Right kidney (tissue), 1 donor: ENCODE results near the gene PLEKHA8.
"Not testable (repeated sequence)": the region's sequence is repeated elsewhere in the genome, so short reads cannot be mapped to it uniquely, and the experiment has no call there.

Experiments used
- DNase-seq: peaks from one replicate; pipeline ENCODE4 v3.0.0-alpha.2; 2016

The PLEKHA8 gene

DNA sequence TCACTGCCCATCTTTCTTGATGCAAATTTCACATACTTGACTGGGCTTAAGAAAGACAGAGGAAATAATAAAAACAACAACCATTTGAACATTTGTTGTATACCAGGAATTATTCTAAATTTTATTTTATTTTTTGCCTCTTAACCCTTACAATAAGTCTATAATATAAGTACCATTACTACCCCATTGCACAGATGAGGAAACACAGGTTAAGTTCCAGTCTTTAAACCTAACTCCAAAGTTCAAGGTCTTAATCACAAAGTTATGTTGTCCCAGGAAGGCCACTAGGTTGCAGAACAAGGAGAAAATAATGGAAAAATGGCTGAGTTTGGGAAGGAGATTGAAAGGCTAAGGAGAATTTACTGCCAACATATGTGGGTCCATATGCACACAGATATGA is 5.2 kb upstream of the PLEKHA8 start:
- no peak for DNase-seq

DNA sequence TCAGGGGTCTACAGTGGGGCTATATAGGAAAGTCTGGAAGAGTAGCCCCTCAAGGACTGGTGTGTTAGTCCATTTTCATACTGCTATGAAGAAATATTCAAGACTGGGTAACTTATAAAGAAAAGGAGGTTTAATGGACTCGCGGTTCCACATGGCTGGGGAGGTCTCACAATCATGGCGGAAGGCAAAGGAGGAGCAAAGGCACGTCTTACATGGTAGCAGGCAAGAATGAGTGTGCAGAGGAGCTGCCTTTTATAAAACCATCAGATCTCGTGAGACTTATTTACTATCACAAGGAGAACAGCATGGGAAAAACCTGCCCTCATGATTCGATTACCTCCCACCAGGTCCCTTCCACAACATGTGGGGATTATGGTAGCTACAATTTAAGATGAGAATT is 4.7 kb upstream of the PLEKHA8 start:
- DNase-seq, result no peak

DNA sequence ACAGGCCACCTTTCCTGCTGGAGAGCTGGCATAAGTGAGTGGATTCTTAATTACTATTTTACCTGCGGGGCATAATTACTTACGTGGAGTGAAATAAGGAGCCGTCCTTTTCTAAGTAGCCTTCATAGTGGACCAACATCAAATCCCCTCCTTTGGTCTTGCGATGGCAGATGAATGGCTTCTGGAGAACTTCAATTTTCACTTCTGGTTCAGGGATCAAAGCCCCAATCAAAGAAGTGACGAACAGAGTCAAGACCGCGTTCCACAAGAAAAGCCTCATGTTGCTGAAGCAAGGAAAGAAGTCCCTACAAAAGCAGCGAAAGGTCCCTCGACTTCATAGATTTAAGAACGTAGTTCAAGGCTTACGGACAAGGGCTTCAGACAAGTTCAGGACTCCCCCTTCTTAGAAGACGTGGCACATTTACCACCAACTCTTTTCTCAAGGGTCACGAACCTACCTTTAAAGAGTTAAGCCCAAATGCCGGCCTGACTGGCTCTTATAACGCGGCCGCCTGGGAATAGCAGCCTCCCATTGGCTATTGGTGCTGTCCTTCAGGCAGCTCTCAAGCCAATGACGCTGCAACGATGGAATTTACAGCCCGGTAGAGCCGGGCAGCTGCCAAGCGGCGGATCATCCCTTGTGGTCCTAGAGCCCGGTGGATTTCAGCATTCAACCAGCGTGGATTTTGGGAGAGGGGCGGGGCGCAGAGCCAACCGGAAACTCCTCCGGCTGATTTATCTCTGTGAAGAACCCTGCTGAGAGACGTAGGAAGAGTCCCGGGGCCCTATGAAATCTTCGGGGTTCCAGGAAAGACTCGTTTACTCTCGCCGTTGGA is 1.8 kb upstream of the PLEKHA8 start, which contains the start of gene FKBP14:
Gene FKBP14, minus strand, starts transcription at position 474 of the 836 bp plus-strand sequence. Its CDS starts 194 bp downstream, at position 280.
- peak; percentile 86 for DNase-seq

DNA sequence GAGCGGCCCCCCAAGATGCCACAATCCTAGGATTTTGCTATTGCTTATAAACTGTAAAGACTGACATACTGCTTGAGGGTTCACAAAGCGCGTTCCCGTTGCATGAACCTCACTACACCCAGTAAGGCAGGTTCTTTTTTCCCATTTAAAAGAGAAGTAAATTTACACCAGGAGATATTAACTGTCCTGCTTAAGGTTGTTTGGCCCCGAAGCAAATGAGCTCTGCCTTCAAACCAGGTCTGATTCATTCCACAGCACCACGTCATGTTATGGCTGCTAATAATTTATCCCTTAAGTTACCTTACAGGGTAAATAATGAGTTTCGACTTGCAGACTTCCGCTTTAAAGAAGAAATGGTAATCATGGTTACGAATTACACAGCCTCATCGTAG is 1.2 kb upstream of the PLEKHA8 start:
- DNase-seq, result no peak

DNA sequence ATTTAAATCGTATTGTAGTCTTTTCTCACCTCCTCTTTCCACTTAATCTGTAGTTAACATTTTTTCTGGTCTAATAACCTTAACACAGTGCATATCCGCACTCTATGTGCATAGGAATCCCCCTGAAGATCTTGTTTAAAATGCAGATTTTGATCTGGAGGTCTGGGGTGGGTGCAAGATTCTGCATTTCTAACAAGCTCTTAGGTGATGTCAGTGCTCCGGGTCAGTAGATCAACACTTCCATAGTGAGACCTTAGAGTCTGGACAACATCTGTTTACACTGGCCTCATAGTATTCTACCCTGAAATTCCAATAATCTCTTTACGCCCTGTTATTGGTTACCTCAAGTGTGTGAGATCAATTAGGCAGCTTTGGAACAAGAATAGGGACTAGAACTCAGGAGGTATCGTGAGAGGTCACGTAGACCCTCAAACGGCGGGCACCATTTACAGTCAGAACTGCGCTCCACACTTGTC is 434 bp upstream of the PLEKHA8 start:
- no peak for DNase-seq

DNA sequence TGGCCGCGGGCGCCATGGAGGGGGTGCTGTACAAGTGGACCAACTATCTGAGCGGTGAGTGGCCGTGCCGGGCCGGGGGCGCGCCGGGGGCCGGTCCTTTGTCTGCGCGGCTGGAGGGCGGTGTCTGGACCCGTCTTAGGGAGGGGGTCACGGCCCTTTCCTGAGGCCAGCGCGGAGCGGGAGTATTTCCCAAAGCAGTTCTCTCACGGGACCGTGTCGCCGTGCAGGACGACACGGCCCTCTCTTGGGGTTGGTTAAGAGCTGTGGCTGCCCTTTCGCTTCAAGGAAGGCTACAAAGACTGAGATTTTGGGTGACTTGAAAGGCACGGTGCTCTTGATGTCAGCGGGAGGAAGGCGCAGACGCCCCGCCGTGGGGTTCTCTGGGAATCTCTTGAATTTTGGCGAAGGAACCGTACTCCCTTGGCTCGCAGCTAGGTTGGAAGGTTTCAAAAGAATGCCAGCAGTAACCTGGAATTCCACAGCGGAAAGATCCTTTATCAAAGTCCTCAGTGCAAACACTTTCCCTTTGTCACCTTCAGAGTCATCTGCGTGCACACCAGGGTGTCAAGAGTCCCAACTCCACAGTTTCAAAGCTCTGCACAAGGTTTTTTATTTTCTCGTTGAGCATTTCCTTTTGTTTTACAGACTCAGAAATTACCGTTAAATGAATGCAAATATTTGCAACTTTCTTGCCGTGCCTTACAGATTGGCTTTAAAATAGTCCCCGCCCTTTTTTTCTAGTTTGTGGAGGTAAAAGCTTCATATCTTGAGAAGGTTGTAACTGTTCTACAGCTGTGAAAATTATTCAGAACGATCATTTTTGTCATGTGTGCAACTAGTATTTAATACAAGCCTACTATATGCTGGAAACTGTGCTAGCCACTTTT is 780 bp downstream of the PLEKHA8 start:
- peak; percentile 85 for DNase-seq

DNA sequence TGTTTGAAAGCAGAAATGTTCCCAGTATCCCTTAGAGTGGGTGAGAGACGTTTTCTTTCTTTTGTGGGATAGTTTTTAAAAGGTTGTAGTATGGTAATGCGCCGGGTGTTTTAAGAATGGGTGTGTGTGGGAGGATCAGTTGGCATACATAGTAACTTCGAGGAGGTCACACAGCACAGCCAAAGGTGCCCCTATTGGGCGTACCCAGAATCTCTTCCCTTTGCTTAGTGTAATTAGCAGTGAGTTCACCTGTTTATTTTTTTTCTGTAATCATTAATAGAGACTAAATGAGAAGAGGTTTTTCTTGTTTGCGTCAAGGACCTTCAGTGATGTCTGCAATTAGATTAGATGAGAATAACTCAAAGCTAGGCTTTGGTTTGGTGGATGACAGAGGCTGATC is 1.5 kb downstream of the PLEKHA8 start:
- peak; percentile 18 for DNase-seq

DNA sequence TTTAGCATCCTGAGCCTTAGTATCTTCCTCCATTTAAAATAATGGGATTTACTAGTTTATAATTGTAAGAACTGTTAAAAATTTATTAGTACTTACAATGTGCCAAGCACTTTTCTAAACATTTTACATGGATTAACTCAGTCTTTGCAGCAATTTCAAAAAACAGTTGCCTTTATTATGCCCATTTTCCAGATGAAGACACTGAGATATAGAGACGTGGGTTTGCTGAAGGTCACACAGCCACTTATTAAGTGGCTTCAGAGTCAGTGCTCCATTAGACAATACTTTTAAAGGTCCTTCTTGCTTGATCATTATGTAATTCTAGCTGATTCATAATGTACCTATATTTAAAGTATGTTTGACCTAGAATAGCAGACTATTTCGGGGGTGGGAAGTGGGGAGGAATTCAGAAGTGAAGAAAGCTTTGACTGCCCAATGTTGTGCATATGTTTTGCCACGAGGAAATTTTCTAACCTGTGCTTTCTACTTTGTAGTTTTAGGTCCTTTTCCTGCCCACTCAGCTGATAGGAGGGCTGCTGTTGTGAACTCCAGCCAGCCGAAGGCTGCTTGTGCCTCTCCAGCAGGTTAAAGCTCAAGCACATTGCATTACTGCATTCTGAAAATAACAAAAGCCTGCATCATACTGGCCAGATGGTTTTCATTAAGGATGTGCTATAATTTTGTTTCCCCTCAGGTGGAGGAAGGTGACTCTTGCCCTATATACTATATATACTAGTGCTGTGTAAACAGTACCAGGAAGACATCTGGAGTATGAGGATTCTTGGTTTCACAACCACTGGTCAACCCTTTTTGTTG is 4.3 kb downstream of the PLEKHA8 start:
- DNase-seq, result no peak

DNA sequence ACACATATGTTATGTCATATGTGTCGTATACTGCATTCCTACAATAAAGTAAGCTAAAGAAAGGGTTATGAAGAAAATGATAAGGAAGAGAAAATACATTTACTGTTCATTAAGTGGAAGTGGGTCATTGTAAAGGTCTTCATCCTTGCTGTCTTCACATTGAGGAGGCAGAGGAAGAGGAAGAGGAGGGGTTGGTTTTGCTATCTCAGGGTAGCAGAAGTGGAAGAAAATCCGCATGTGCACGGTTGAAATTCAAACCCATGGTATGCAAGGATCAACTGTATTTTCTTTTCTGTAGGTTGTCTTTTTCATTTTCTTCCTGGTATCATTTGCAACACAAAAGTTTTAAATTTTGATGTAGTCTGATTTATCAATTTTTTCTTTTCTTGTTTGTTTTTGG is 6.3 kb downstream of the PLEKHA8 start:
- no peak for DNase-seq

DNA sequence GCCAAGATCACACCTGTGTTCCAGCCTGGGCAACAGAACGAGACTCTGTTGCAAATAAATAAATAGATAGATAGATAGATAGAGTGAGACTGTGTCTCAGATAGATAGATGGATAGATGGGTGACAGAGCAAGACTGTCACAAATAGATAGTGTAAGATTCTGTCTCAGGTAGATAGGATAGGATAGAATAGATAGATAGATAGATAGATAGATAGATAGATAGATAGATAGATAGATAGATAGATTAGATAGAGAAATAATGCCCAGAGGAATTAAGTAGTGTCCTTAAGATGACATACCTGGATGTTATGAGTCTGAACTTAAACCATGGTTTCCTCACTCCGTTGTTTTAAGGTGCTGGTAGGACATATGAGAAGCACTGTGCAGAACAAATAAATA is 8.0 kb downstream of the PLEKHA8 start:
- no peak for DNase-seq

DNA sequence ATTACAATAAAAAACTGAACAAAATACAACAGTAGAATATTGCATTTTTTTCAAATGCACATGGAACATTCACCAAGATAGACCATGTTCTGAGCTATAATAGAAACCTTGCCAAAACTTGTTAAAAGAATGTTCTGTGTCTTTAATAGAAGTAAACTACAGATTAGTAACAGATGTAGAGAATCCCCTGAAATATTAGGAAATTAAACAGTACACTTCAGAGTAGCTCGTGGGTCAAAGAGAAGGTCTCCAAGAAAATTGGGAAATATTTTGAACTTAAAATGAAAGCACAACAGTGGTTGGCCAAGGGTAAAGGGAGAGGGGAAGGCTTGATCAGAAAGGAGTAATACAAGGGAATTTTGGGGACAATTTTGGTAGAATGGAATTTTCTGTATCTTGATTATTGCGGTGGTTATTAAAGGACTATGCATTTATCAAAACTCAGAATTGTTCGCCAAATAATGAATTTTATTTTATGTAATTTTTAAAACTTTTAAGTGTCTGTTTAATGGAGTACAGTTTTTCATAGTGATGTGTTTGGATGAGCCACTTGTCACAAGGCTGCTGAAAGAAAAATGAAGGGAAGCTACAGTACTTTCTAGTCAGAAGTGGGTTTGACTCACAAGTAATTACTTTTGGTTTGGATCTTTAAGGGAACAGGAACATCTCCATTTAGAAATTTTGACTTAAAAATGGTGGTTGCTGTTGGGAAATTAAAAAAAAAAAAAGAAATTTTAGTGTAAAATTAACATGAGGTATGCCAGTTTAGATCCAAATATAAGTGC is 10.2 kb downstream of the PLEKHA8 start:
- DNase-seq, result no peak

DNA sequence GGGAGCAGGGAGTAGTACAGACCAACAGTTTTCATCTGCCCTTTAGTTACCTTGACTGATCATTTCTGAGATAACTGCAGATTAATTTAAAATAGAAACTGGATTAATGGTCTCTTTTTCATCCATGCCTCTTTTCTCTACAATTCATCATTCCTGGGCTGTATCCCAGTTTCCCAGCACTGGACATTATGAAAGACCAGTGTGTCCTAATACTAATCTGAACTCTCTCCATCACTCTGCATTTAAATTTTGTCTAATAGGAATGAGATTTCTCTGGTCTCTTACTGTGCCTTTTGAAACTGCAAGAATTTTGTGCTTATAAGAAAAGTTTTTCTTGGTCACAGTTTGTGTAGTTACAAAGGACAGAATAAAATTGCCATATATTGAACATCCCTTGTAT is 12.7 kb downstream of the PLEKHA8 start:
- no peak for DNase-seq

DNA sequence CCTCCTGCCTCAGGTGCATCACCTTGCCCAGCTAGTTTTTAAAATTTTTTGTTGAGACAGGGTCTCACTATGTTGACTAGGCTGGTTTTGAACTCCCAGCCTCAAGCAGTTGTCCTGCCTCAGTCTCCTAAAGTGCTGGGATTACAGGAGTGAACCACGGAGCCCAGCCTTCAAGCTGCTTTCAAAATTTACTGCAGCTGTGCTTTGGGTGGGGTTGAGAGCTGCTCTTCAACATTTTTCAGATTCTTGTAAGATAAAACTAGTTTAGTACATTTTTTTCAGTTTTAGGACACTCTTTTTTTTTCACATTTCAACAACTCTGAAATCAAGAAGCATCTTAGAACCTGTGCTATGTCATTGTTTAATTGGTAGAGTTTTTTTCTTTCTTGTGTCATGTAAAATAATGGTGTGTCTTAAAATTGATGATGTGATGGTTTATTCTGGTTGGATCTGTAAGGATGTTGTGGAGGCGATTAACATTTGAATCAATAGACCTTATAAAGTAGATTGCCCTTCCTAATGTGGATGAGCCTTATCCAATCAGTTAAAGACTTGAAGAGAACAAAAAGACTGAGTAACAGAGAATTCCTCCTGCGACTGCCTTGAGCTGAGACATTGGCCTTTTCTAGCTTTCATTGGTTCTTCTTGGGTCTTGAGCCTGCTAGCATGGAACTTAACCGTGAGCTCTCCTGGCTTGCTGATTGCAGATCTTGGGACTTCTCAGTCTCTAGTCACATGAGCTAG is 13.5 kb downstream of the PLEKHA8 start:
- no peak for DNase-seq

DNA sequence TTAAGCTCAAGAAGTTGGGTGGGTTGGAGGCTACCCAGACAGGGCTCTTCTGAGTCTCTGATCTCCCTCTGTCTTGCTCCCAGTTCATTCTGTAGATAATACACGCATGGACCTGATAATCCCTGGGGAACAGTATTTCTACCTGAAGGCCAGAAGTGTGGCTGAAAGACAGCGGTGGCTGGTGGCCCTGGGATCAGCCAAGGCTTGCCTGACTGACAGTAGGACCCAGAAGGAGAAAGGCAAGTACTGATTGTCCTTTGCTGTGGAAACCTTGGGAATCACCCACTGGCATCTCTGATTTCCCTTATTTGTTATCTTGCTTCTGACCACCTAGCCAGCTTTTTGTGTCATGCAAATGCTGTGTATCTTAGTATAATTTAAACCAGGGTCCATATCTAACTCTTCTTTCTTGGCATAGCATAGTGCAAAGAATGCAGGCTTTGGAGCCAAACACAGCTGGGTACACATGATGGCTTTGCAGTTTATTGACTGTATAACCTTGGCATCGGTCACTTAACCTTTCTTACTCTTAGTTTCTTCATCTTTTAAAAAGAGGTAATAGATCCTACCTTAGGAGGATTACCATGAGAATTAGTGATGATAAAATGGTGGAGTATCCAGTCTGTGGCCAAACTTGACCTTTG is 18.0 kb downstream of the PLEKHA8 start:
- no peak for DNase-seq

DNA sequence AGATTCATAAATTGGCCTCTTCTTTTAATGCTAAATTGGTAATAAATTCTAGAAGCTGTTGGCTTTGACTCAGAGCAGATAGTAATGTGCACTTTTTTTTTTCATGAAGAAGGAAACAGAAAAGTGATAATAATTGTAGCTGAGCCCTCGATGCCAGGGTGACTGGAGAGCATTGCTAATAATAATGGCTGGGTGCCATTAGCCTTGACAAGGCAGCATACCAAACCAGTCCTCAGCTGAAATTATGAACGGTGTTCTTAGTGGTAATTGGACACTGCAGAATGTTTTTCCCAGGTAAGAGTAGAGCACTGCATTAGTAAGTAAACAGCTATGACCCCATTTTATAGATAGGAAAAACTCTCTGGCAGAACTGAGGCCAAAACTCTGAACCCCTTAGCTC is 18.9 kb downstream of the PLEKHA8 start:
- DNase-seq, result no peak

DNA sequence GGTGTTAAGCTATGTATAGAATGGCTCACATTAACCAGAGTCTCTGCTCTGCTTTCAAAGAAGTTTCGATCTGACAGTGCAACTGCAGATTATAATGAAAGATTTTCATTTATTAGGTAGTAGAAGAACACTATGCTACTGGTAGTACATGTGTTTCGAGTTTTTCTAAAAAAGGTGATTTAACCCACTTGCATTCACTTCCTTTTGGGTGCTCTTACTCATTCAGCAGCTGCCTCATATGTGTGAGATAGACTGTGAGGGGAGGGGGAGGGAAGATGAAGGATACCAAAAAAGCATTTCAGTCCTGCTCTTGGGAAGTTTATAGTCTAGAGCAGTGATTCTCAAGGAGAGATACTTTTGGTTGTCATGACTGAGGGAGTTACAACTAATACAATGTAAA is 20.4 kb downstream of the PLEKHA8 start:
- DNase-seq, result no peak

DNA sequence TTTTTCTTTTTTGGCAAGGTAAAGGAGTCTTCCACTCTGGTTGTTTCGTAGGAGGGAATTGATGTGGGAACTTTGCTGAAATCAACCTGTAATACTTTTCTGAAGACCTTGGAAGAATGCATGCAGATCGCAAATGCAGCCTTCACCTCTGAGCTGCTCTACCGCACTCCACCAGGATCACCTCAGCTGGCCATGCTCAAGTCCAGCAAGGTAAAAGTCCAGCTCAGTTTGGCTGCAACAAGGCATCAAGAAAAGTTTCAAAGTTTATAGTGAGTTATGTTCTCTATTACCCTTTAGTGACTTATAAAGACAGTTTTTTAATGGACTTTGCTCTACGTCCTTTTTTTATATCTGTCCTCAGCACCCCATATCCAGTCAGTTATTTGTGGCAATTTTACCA is 21.0 kb downstream of the PLEKHA8 start:
- DNase-seq, result no peak

DNA sequence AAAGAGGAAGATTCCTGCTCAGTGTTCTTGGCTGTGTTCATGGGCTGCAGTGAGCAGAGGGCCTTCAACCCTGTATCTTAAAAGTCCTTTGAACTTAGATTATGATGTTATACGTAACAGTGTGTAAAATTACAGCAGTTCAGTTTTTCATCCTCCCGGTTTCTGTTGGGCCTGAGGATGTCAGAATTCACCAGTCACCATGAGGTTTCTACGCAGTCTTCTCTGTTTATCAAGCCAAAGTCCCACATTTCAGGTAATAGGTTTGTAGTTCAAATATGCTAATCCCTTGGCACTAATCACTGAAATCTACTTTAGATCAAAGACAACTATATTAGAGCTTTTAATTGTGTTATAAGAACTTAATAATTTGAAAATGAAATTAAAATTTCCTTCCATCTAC is 24.9 kb downstream of the PLEKHA8 start:
- DNase-seq, result no peak

DNA sequence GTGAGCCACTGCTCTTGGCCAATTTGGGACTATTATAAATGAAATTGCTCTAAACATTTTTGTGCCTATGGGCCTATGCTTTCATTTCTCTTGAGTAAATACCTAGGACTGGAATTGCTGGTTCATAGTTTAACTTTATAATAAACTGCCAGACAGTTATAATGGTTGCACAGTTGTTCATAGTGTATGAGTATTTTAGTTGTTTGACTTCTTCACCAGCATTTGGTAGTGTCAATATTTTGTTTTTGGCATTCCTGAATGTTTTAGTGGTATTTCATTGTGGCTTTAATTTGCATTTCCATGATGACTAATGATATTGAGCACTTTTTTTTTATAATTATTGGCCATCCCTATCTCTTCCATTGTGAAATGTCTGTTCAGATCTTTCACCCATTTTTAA is 29.5 kb downstream of the PLEKHA8 start:
- DNase-seq, result no peak

DNA sequence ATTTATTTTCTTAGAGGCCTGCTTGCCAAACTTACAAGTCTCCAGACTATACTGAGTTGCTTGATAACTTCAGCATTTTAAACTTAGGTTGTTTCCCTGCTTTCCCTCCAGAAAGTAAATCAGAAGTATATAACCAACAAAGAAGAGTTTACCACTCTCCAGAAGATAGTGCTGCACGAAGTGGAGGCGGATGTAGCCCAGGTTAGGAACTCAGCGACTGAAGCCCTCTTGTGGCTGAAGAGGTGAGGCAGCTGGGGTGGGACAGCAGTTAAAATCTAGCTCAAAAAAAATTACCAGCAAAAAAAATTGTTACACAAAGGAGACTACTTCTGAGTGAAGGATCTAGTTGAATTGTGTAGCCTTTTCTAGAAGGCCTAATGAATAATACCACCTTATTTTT is 33.6 kb downstream of the PLEKHA8 start:
- DNase-seq, result not testable (repeated sequence)
